GM23248 (cell line): Measurements from ENCODE around the gene C5orf22.

ENCODE experiments used
- EZH2 ChIP-seq: fragments of 200-600 bp; sonication (generic); IDR thresholded peaks from 2 replicates; pipeline ENCODE4 v1.6.1; 2018; ENCODE audit warnings: antibody characterized with exemption, mild to moderate bottlenecking; ENCODE audit not compliant: insufficient read depth, poor library complexity, severe bottlenecking
- EZH2phosphoT487 ChIP-seq: fragments of 200-600 bp; sonication (generic); IDR thresholded peaks from 2 replicates; pipeline ENCODE4 v1.6.1; 2018; ENCODE audit warnings: antibody characterized with exemption, moderate library complexity, mild to moderate bottlenecking, low read depth; ENCODE audit not compliant: insufficient read depth

DNA sequence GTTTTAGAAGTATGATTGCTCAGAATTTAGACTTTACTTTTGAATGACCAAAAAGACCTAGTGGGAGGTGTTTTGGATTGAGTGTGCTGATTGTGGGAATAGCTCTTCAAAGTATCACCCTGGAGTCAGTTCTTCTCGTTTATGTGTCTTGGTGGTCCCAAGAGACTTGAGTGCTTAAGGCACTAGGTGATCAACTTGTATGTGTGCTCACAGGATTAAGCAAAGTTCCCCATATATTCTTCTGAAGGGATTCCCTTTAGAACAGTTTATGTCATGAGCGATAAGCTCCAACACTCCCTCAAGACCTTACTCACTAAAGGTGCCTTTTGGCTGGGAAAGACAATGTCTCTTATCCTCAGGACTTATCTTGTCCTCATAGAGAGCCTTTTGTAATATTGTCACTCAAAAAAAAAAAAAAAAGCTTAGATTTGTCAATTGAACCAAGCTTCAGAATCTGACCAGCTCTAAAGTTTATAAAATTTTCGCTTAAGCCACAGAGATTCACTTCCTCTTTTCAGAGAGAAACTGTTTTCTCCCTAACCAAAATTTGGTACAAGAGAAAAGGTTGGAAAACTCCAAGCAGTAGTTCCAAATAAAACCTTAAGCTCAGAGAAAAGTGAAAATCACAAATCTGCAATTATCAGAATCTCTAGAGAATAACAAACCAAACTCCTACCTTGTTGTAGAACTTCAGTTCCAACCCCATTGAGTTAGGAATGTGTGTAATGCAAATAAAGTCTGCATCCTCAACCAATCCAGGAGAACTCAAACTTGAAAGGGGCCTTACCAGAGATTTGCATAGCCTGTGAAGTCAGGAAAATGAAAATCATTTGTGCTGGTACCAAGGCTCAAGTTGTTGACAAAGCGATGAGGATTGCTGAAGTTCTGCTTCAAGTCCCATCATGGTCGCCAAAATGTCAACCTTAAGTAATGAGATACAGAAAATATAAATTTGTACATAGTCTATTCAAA lies 66.8 kb downstream of the C5orf22 start:
- TF ChIP-seq EZH2phosphoT487 (no peak), EZH2 (no peak)
